Mesendoderm (in vitro differentiated cells): ENCODE results near the gene DAB1.
A peak's percentile ranks its signal among the peaks of the same experiment; 100 is the strongest.

Experiments
- DNase-seq: peaks from one replicate; pipeline ENCODE4 v3.0.0; 2013
- H2AK5ac ChIP-seq: 2 replicates; pipeline ENCODE4 v1.6.1; 2013; ENCODE audit warnings: low read length, inconsistent platforms
- H2BK120ac ChIP-seq: 2 replicates; pipeline ENCODE4 v1.6.1; 2013; ENCODE audit warnings: low read depth, mild to moderate bottlenecking, low read length, moderate library complexity, mixed read lengths
- H2BK15ac ChIP-seq: replicated peaks from 2 replicates; pipeline ENCODE4 v1.6.1; 2013; ENCODE audit warnings: low read depth, mild to moderate bottlenecking, moderate library complexity
- H2BK5ac ChIP-seq: 2 replicates; pipeline ENCODE4 v1.6.1; 2013; ENCODE audit warnings: low read length, inconsistent platforms
- H3K18ac ChIP-seq: 2 replicates; pipeline ENCODE4 v1.6.1; 2013; ENCODE audit warnings: mild to moderate bottlenecking, low read length, mixed read lengths
- H3K23ac ChIP-seq: one replicate; pipeline ENCODE4 v1.6.1; 2013; ENCODE audit warnings: low read length
- H3K27ac ChIP-seq: 2 replicates; pipeline ENCODE4 v1.5.1; 2013; ENCODE audit warnings: low read depth, mild to moderate bottlenecking, inconsistent platforms, low read length, moderate library complexity
- H3K27me3 ChIP-seq: 2 replicates; pipeline ENCODE4 v1.6.1; 2013; ENCODE audit warnings: low read length, control low read depth, mild to moderate bottlenecking, inconsistent platforms; ENCODE audit not compliant: insufficient read depth, poor library complexity
- H3K36me3 ChIP-seq: 2 replicates; pipeline ENCODE4 v1.6.1; 2013; ENCODE audit warnings: low read length, inconsistent platforms; ENCODE audit not compliant: control insufficient read depth, insufficient read depth
- H3K4ac ChIP-seq: one replicate; pipeline ENCODE4 v1.6.1; 2013; ENCODE audit warnings: low read depth, mild to moderate bottlenecking, low read length, moderate library complexity
- H3K4me1 ChIP-seq: 2 replicates; pipeline ENCODE4 v1.6.1; 2013; ENCODE audit warnings: low read depth, low read length, inconsistent platforms; ENCODE audit not compliant: control insufficient read depth
- H3K4me2 ChIP-seq: 2 replicates; pipeline ENCODE4 v1.6.1; 2013; ENCODE audit warnings: low read length
- H3K4me3 ChIP-seq: 2 replicates; pipeline ENCODE4 v1.5.1; 2013; ENCODE audit warnings: mild to moderate bottlenecking, low read length
- H3K56ac ChIP-seq: one replicate; pipeline ENCODE4 v1.6.1; 2013; ENCODE audit warnings: low read length
- H3K79me1 ChIP-seq: 2 replicates; pipeline ENCODE4 v1.6.1; 2013; ENCODE audit warnings: low read length, inconsistent platforms
- H3K79me2 ChIP-seq: 2 replicates; pipeline ENCODE4 v1.6.1; 2013; ENCODE audit warnings: mild to moderate bottlenecking, low read length; ENCODE audit not compliant: control insufficient read depth, insufficient read depth
- H3K9ac ChIP-seq: 2 replicates; pipeline ENCODE4 v1.6.1; 2013; ENCODE audit warnings: low read length, inconsistent platforms
- H4K5ac ChIP-seq: one replicate; pipeline ENCODE4 v1.6.1; 2013; ENCODE audit warnings: low read length
- H4K8ac ChIP-seq: one replicate; pipeline ENCODE4 v1.6.1; 2013; ENCODE audit warnings: low read depth, mild to moderate bottlenecking, control low read depth, low read length, moderate library complexity
- WGBS: extraction: QIAGEN DNeasy Blood & Tissue Kit; methylation state at CpG from one replicate; pipeline ENCODE4 v1.1.7; 2013; ENCODE audit warnings: low lambda C conversion rate, missing lambda C conversion rate; ENCODE audit not compliant: insufficient coverage; ENCODE audit errors: extremely low coverage; 5-methylcytosine and 5-hydroxymethylcytosine counted together

Gene DAB1

GRCh38 chr1:57064379-57065140, 359.3 kb downstream of the DAB1 start:
- no peaks in the 10 kb centered on the region for H3K79me1 ChIP-seq
- no CpG with 5 or more reads among the region's 7 CpGs for WGBS
- H3K27ac ChIP-seq = no peak overlapping the region
- no peak overlapping the region for H3K56ac ChIP-seq
- H3K23ac ChIP-seq = no peak overlapping the region
- H4K5ac ChIP-seq = no peak overlapping the region
- H3K4ac ChIP-seq = no peak overlapping the region
- no peak overlapping the region for H3K4me3 ChIP-seq
- H3K4me2 ChIP-seq = no peak overlapping the region
- H2BK5ac ChIP-seq = no peak overlapping the region
- H3K18ac ChIP-seq = no peak overlapping the region
- H3K36me3 ChIP-seq = no peaks in the 10 kb centered on the region
- no peak overlapping the region for H4K8ac ChIP-seq
- no peak overlapping the region for H2AK5ac ChIP-seq
- H3K27me3 ChIP-seq = no peaks in the 10 kb centered on the region
- no peak for DNase-seq
- H3K4me1 ChIP-seq = peaks cover 8% of the 10 kb centered on the region
- H3K79me2 ChIP-seq = no peaks in the 10 kb centered on the region
- no peak overlapping the region for H2BK15ac ChIP-seq
- no peak overlapping the region for H2BK120ac ChIP-seq
- H3K9ac ChIP-seq = no peak overlapping the region

GRCh38 chr1:57063406-57064125, 360.3 kb downstream of the DAB1 start:
- Histone ChIP-seq H3K4ac (no peak overlapping the region), H3K4me3 (no peak overlapping the region), H3K56ac (no peak overlapping the region), H3K79me2 (no peaks in the 10 kb centered on the region), H3K18ac (no peak overlapping the region), H3K27me3 (no peaks in the 10 kb centered on the region), H3K4me1 (peaks cover 8% of the 10 kb centered on the region), H2BK5ac (no peak overlapping the region), H3K36me3 (no peaks in the 10 kb centered on the region), H3K9ac (no peak overlapping the region), H4K5ac (no peak overlapping the region), H4K8ac (no peak overlapping the region), H2AK5ac (no peak overlapping the region), H2BK15ac (no peak overlapping the region), H3K23ac (no peak overlapping the region), H3K4me2 (no peak overlapping the region), H3K79me1 (no peaks in the 10 kb centered on the region), H2BK120ac (no peak overlapping the region), H3K27ac (no peak overlapping the region)
- DNase-seq = no peak
- WGBS = no CpG with 5 or more reads among the region's 6 CpGs

- Histone ChIP-seq H3K4ac (no peak overlapping the region), H3K36me3 (no peaks in the 10 kb centered on the region), H4K8ac (no peak overlapping the region), H3K18ac (no peak overlapping the region), H3K4me1 (no peaks in the 10 kb centered on the region), H2BK120ac (no peak overlapping the region), H2AK5ac (no peak overlapping the region), H2BK15ac (no peak overlapping the region), H3K79me2 (no peaks in the 10 kb centered on the region), H3K56ac (no peak overlapping the region), H3K9ac (no peak overlapping the region), H4K5ac (no peak overlapping the region), H2BK5ac (no peak overlapping the region), H3K79me1 (no peaks in the 10 kb centered on the region), H3K27ac (no peak overlapping the region), H3K4me2 (no peak overlapping the region), H3K23ac (no peak overlapping the region), H3K27me3 (no peaks in the 10 kb centered on the region), H3K4me3 (no peak overlapping the region)
- no CpG with 5 or more reads among the region's 1 CpG for WGBS
- peak; percentile 13 for DNase-seq
These were observed 362.5 kb downstream of the DAB1 start for GRCh38 chr1:57061369-57061768.

GRCh38 chr1:57060451-57060850, 363.4 kb downstream of the DAB1 start:
- H2BK15ac ChIP-seq = no peak overlapping the region
- H3K4me3 ChIP-seq = no peak overlapping the region
- no peaks in the 10 kb centered on the region for H3K27me3 ChIP-seq
- DNase-seq = no peak
- H3K4me1 ChIP-seq = no peaks in the 10 kb centered on the region
- no peaks in the 10 kb centered on the region for H3K36me3 ChIP-seq
- no peak overlapping the region for H3K27ac ChIP-seq
- no CpG with 5 or more reads among the region's 3 CpGs for WGBS
- no peak overlapping the region for H3K56ac ChIP-seq
- no peak overlapping the region for H3K4ac ChIP-seq
- no peak overlapping the region for H4K5ac ChIP-seq
- no peaks in the 10 kb centered on the region for H3K79me2 ChIP-seq
- H2BK5ac ChIP-seq = no peak overlapping the region
- no peak overlapping the region for H2AK5ac ChIP-seq
- no peak overlapping the region for H2BK120ac ChIP-seq
- no peak overlapping the region for H3K4me2 ChIP-seq
- H4K8ac ChIP-seq = no peak overlapping the region
- H3K23ac ChIP-seq = no peak overlapping the region
- H3K18ac ChIP-seq = no peak overlapping the region
- no peak overlapping the region for H3K9ac ChIP-seq
- H3K79me1 ChIP-seq = no peaks in the 10 kb centered on the region

GRCh38 chr1:57058652-57059501, 365.0 kb downstream of the DAB1 start:
- H3K9ac ChIP-seq = no peak overlapping the region
- H3K4me2 ChIP-seq = no peak overlapping the region
- no peak overlapping the region for H2BK120ac ChIP-seq
- H3K4me1 ChIP-seq = no peaks in the 10 kb centered on the region
- no peaks in the 10 kb centered on the region for H3K79me1 ChIP-seq
- no peak overlapping the region for H2AK5ac ChIP-seq
- H4K5ac ChIP-seq = no peak overlapping the region
- no peak overlapping the region for H4K8ac ChIP-seq
- H3K27me3 ChIP-seq = no peaks in the 10 kb centered on the region
- no peak overlapping the region for H3K4me3 ChIP-seq
- no peak overlapping the region for H2BK5ac ChIP-seq
- H2BK15ac ChIP-seq = no peak overlapping the region
- no peak overlapping the region for H3K18ac ChIP-seq
- H3K4ac ChIP-seq = no peak overlapping the region
- DNase-seq = no peak
- no peak overlapping the region for H3K27ac ChIP-seq
- no peaks in the 10 kb centered on the region for H3K79me2 ChIP-seq
- no peak overlapping the region for H3K56ac ChIP-seq
- no peaks in the 10 kb centered on the region for H3K36me3 ChIP-seq
- no peak overlapping the region for H3K23ac ChIP-seq
- no CpG with 5 or more reads among the region's 6 CpGs for WGBS
